ENCODE measurements around the gene FEM1B.

GRCh38 chr15:68276668-68277067, 877 bp upstream of the FEM1B start:
- TF ChIP-seq CTCF (IDR thresholded peaks at IDR 0.05) (no peak), EP300 (IDR thresholded peaks at IDR 0.05) (no peak)

All from stomach (tissue), 4 donors.